Brain microvascular endothelial cell (primary cell): ENCODE measurements around the gene FXYD6.

Experiments
- DNase-seq: peaks from one replicate; pipeline ENCODE4 v3.0.0-alpha.2; 2020
- H3K27ac ChIP-seq: fragments of 250-450 bp; sonication (Bioruptor Pico); 2 replicates; pipeline ENCODE4 v1.5.1; 2020; ENCODE audit warnings: mild to moderate bottlenecking, moderate library complexity
- H3K27me3 ChIP-seq: fragments of 250-450 bp; sonication (Bioruptor Pico); replicated peaks from 2 replicates; pipeline ENCODE4 v1.5.1; 2020; ENCODE audit warnings: mild to moderate bottlenecking
- H3K36me3 ChIP-seq: fragments of 250-450 bp; sonication (Bioruptor Pico); replicated peaks from 2 replicates; pipeline ENCODE4 v1.5.1; 2020; ENCODE audit warnings: mild to moderate bottlenecking
- H3K4me3 ChIP-seq: 2 replicates; pipeline ENCODE4 v1.5.1; 2011; ENCODE audit warnings: low read depth, mild to moderate bottlenecking, control low read depth, low read length, moderate library complexity
- CTCF ChIP-seq: IDR thresholded peaks from 2 replicates; pipeline ENCODE4 v1.5.1; 2011; ENCODE audit warnings: low read depth, mild to moderate bottlenecking, moderate library complexity, low read length, control low read depth, inconsistent platforms; ENCODE audit errors: missing control alignments
- in situ Hi-C: cut with HindIII; loops from 2 replicates; pipeline ENCODE4 v1.10.0; 2017; ENCODE audit warnings: low sequenced_read_pairs, low pct_ligation_motif_present

Gene FXYD6

GRCh38 chr11:117887431-117888138 is 11.1 kb upstream of the FXYD6 start:
- Histone ChIP-seq H3K36me3 (no peaks in the 10 kb centered on the region), H3K27ac (no peak overlapping the region), H3K4me3 (no peak overlapping the region), H3K27me3 (no peaks in the 10 kb centered on the region)
- DNase-seq: no peak
- TF ChIP-seq CTCF: no peak
- in situ Hi-C loops: no loop called here

- Histone ChIP-seq H3K27ac (no peak overlapping the region), H3K27me3 (no peaks in the 10 kb centered on the region), H3K36me3 (no peaks in the 10 kb centered on the region), H3K4me3 (no peak overlapping the region)
- DNase-seq: no peak
- in situ Hi-C loops: no loop called here
- TF ChIP-seq CTCF: no peak
These were observed 9.3 kb upstream of the FXYD6 start for GRCh38 chr11:117885777-117886176.

GRCh38 chr11:117884994-117885393 is 8.5 kb upstream of the FXYD6 start:
- no peak overlapping the region for H3K4me3 ChIP-seq
- in situ Hi-C loops: no loop called here
- no peaks in the 10 kb centered on the region for H3K27me3 ChIP-seq
- H3K27ac ChIP-seq: no peak overlapping the region
- no peak for TF ChIP-seq CTCF
- peak; percentile 43 for DNase-seq
- no peaks in the 10 kb centered on the region for H3K36me3 ChIP-seq

- Histone ChIP-seq H3K36me3 (no peaks in the 10 kb centered on the region), H3K27me3 (peaks cover 6% of the 10 kb centered on the region), H3K27ac (no peak overlapping the region), H3K4me3 (no peak overlapping the region)
- TF ChIP-seq CTCF: no peak
- in situ Hi-C loops: no loop called here
- no peak for DNase-seq
These were observed 6.6 kb upstream of the FXYD6 start for GRCh38 chr11:117883063-117883462.

- Histone ChIP-seq H3K27me3 (peaks cover 11% of the 10 kb centered on the region), H3K4me3 (no peak overlapping the region), H3K27ac (no peak overlapping the region), H3K36me3 (no peaks in the 10 kb centered on the region)
- in situ Hi-C loops: no loop called here
- no peak for TF ChIP-seq CTCF
- DNase-seq: no peak
These were observed 6.0 kb upstream of the FXYD6 start for GRCh38 chr11:117882311-117882905.

GRCh38 chr11:117881217-117881616 is 4.8 kb upstream of the FXYD6 start:
- Histone ChIP-seq H3K4me3 (no peak overlapping the region), H3K27me3 (peaks cover 21% of the 10 kb centered on the region), H3K27ac (no peak overlapping the region), H3K36me3 (no peaks in the 10 kb centered on the region)
- no peak for DNase-seq
- no peak for TF ChIP-seq CTCF
- in situ Hi-C loops: no loop called here
